ENCODE measurements around the gene SMG6.
"Not testable (repeated sequence)": the region's sequence is repeated elsewhere in the genome, so short reads cannot be mapped to it uniquely, and the experiment has no call there.

- TF ChIP-seq MAX (IDR thresholded peaks at IDR 0.05; ENCODE audit: low read depth, low read length); CTCF (IDR thresholded peaks at IDR 0.05; ENCODE audit: low read depth, low read length); POLR2A (IDR thresholded peaks at IDR 0.05; ENCODE audit: extremely low read depth, insufficient read length); MYC (IDR thresholded peaks at IDR 0.05; ENCODE audit: low read depth, low read length): not testable (repeated sequence)
These were observed 290.2 kb downstream of the SMG6 start for GRCh38 chr17:2013220-2013993.
